ENCODE data around the gene ACVR1C. TPM values are rescaled to one million over a fixed set of nuclear protein-coding genes. Genes with fewer than 3 reads are reported as not detected.

ACVR1C gene
- total RNA-seq, 1 donor from 2014 or later: 0.23 TPM

- DNase-seq (ENCODE audit: low read depth): no peak
- TF ChIP-seq CTCF (conservative IDR thresholded peaks at IDR 0.05; ENCODE audit: low read depth, low read length): no peak
- no peak overlapping the region for H3K4me3 ChIP-seq (ENCODE audit: low read depth, low read length)
Measured at GRCh38 chr2:157559461-157559860, 69.2 kb downstream of the ACVR1C start.

- no peak for DNase-seq (ENCODE audit: low read depth)
- H3K4me3 ChIP-seq (ENCODE audit: low read depth, low read length): no peak overlapping the region
- TF ChIP-seq CTCF (conservative IDR thresholded peaks at IDR 0.05; ENCODE audit: low read depth, low read length): no peak
Measured at GRCh38 chr2:157559061-157559460, 69.6 kb downstream of the ACVR1C start.

- TF ChIP-seq CTCF (conservative IDR thresholded peaks at IDR 0.05; ENCODE audit: low read depth, low read length): no peak
- DNase-seq (ENCODE audit: low read depth): no peak
- no peak overlapping the region for H3K4me3 ChIP-seq (ENCODE audit: low read depth, low read length)
Measured at GRCh38 chr2:157557770-157558169, 70.9 kb downstream of the ACVR1C start.

- TF ChIP-seq CTCF (conservative IDR thresholded peaks at IDR 0.05; ENCODE audit: low read depth, low read length): no peak
- no peak overlapping the region for H3K4me3 ChIP-seq (ENCODE audit: low read depth, low read length)
- DNase-seq (ENCODE audit: low read depth): no peak
Measured at GRCh38 chr2:157540102-157540501, 88.6 kb downstream of the ACVR1C start.

GRCh38 chr2:157538064-157538463 lies 90.6 kb downstream of the ACVR1C start:
- no peak for TF ChIP-seq CTCF (conservative IDR thresholded peaks at IDR 0.05; ENCODE audit: low read depth, low read length)
- DNase-seq (ENCODE audit: low read depth): no peak
- H3K4me3 ChIP-seq (ENCODE audit: low read depth, low read length): no peak overlapping the region

- DNase-seq (ENCODE audit: low read depth): no peak
- no peak overlapping the region for H3K4me3 ChIP-seq (ENCODE audit: low read depth, low read length)
- no peak for TF ChIP-seq CTCF (conservative IDR thresholded peaks at IDR 0.05; ENCODE audit: low read depth, low read length)
Measured at GRCh38 chr2:157536815-157537214, 91.8 kb downstream of the ACVR1C start.

GRCh38 chr2:157528963-157529751 lies 99.5 kb downstream of the ACVR1C start:
- no peak for TF ChIP-seq CTCF (conservative IDR thresholded peaks at IDR 0.05; ENCODE audit: low read depth, low read length)

More at GRCh38 chr2:157528963-157529751, 99.5 kb downstream of the ACVR1C start:
- DNase-seq (ENCODE audit: low read depth): no peak
- no peak overlapping the region for H3K4me3 ChIP-seq (ENCODE audit: low read depth, low read length)
